HCT116 (cell line): Measurements from ENCODE around the gene PLCB1. TPM values are rescaled to one million over a fixed set of nuclear protein-coding genes. Genes with fewer than 3 reads are reported as not detected.

Source experiments
- ATAC-seq: fragments of 200-7000 bp; cut with Tn5 transposase; 2 replicates; pipeline ENCODE4 v1.9.1; 2020; ENCODE audit warnings: mild to moderate bottlenecking, moderate library complexity
- BruUV-seq: library from RNA; stranded (reverse); fragments of 400-500 nt; replicated peaks from 2 replicates; lab custom pipeline; 2021; lab: Mats Ljungman, UMichigan
- CTCF ChIA-PET: fragments of 300-600 bp; sonication (Branson Sonifier 250); formaldehyde crosslinking; loops from one replicate; lab custom pipeline; 2021; ENCODE audit warnings: antibody characterized with exemption; lab: Charles Lee
- POLR2A ChIA-PET: fragments of 300-600, 350-600 bp; sonication (Branson Sonifier 250); formaldehyde crosslinking; loops from one replicate; lab custom pipeline; 2021; ENCODE audit warnings: antibody characterized with exemption; lab: Charles Lee
- RAD21 ChIA-PET, 2 experiments: fragments of 300-600 bp; sonication (Branson Sonifier 250); formaldehyde crosslinking; loops; one replicate each; lab custom pipeline; 2023; ENCODE audit warnings: low total read pairs in 2 of 2; ENCODE audit not compliant: uncharacterized antibody in 2 of 2, unreplicated experiment in 2 of 2, low non-redundant PET in 1 of 2; lab: Charles Lee
- DNase-seq: peaks from one replicate; pipeline ENCODE4 v3.0.0-alpha.2; 2010; ENCODE audit warnings: low read depth, low spot score
- H2AFZ ChIP-seq: fragments of 200-600 bp; shearing (Covaris generic), sonication (generic); 2 replicates; pipeline ENCODE4 v1.6.1; 2017; ENCODE audit warnings: low read depth, mixed run types, mixed read lengths, antibody characterized with exemption, low read length; ENCODE audit not compliant: poor library complexity, severe bottlenecking
- H3K27ac ChIP-seq: 2 replicates; pipeline ENCODE4 v1.5.1; 2012; ENCODE audit warnings: low read depth, low read length
- H3K27me3 ChIP-seq: fragments of 200-600 bp; sonication (generic); 2 replicates; pipeline ENCODE4 v1.6.1; 2016; ENCODE audit warnings: mixed run types, low read length, mixed read lengths; ENCODE audit not compliant: insufficient read depth
- H3K36me3 ChIP-seq, 2 experiments: fragments of 200-500 bp in 1 of 2; fragments of 200-600 bp in 1 of 2; sonication (Bioruptor generic) in 1 of 2; sonication (generic) in 1 of 2; 2 replicates each; pipeline versions ENCODE4 v1.5.1 to v1.6.1; 2014 to 2016; ENCODE audit warnings: low read length in 2 of 2, inconsistent platforms in 1 of 2, mixed read lengths in 1 of 2, mixed run types in 1 of 2; ENCODE audit not compliant: insufficient read depth in 2 of 2, control insufficient read depth in 1 of 2
- H3K4me1 ChIP-seq, 2 experiments: fragments of 200-600 bp in 1 of 2; sonication (generic) in 1 of 2; 2 replicates each; pipeline versions ENCODE4 v1.5.1 to v1.6.1; 2012 to 2017; ENCODE audit warnings: low read length in 2 of 2, inconsistent platforms in 1 of 2, mild to moderate bottlenecking in 1 of 2, mixed read lengths in 1 of 2, mixed run types in 1 of 2, moderate library complexity in 1 of 2; ENCODE audit not compliant: insufficient read depth in 2 of 2, control insufficient read depth in 1 of 2
- H3K4me2 ChIP-seq: fragments of 200-600 bp; sonication (generic); 2 replicates; pipeline ENCODE4 v1.6.1; 2017; ENCODE audit warnings: mixed run types, low read length, mixed read lengths
- H3K4me3 ChIP-seq, 2 experiments: fragments of 200-600 bp in 1 of 2; sonication (generic) in 1 of 2; replicated peaks in 1 of 2; 2 replicates each; pipeline ENCODE4 v1.5.1; 2011 to 2016; ENCODE audit warnings: low read length in 2 of 2, control low read depth in 1 of 2, low read depth in 1 of 2, mild to moderate bottlenecking in 1 of 2, mixed read lengths in 1 of 2, mixed run types in 1 of 2
- H3K79me2 ChIP-seq: fragments of 200-600 bp; sonication (generic); 2 replicates; pipeline ENCODE4 v1.6.1; 2017; ENCODE audit warnings: mild to moderate bottlenecking, mixed run types, low read length, moderate library complexity, mixed read lengths; ENCODE audit not compliant: insufficient read depth
- H3K9ac ChIP-seq: fragments of 200-600 bp; sonication (generic); 2 replicates; pipeline ENCODE4 v1.6.1; 2016; ENCODE audit warnings: low read length, mixed read lengths
- H3K9me2 ChIP-seq: fragments of 200-600 bp; sonication (generic), shearing (Covaris generic); 2 replicates; pipeline ENCODE4 v1.6.1; 2017; ENCODE audit warnings: mixed run types, mild to moderate bottlenecking, moderate library complexity; ENCODE audit not compliant: insufficient read depth
- H3K9me3 ChIP-seq, 2 experiments: fragments of 200-500 bp in 1 of 2; fragments of 200-600 bp in 1 of 2; sonication (Bioruptor generic) in 1 of 2; sonication (generic) in 1 of 2; 2 replicates each; pipeline ENCODE4 v1.6.1; 2014 to 2017; ENCODE audit warnings: low read length in 2 of 2, mixed read lengths in 2 of 2, inconsistent platforms in 1 of 2, low read depth in 1 of 2, mild to moderate bottlenecking in 1 of 2, mixed run types in 1 of 2, moderate library complexity in 1 of 2; ENCODE audit not compliant: control insufficient read depth in 1 of 2, insufficient read depth in 1 of 2
- H4K20me1 ChIP-seq: fragments of 200-600 bp; sonication (generic), shearing (Covaris generic); 2 replicates; pipeline ENCODE4 v1.6.1; 2017; ENCODE audit warnings: mixed run types, mild to moderate bottlenecking, moderate library complexity; ENCODE audit not compliant: insufficient read depth
- CEBPB ChIP-seq: IDR thresholded peaks from 2 replicates; pipeline ENCODE4 v1.6.1; 2012; ENCODE audit warnings: low read depth
- EGR1 ChIP-seq: IDR thresholded peaks from 2 replicates; pipeline ENCODE4 v1.6.1; 2012; ENCODE audit warnings: low read depth
- ELF1 ChIP-seq: IDR thresholded peaks from 2 replicates; pipeline ENCODE4 v1.6.1; 2012; ENCODE audit warnings: low read depth, borderline replicate concordance
- EZH2phosphoT487 ChIP-seq: fragments of 200-600 bp; IDR thresholded peaks from 2 replicates; pipeline ENCODE4 v1.6.1; 2018; ENCODE audit warnings: antibody characterized with exemption, borderline replicate concordance
- FOSL1 ChIP-seq: IDR thresholded peaks from 2 replicates; pipeline ENCODE4 v1.6.1; 2012; ENCODE audit warnings: low read depth
- JUND ChIP-seq: IDR thresholded peaks from 2 replicates; pipeline ENCODE4 v1.6.1; 2012
- POLR2A ChIP-seq: IDR thresholded peaks from 2 replicates; pipeline ENCODE4 v1.7.0; 2011; ENCODE audit warnings: borderline replicate concordance; ENCODE audit not compliant: insufficient read depth, insufficient read length; ENCODE audit errors: extremely low read depth
- REST ChIP-seq: IDR thresholded peaks from 2 replicates; pipeline ENCODE4 v1.6.1; 2012; ENCODE audit warnings: low read depth
- SP1 ChIP-seq: IDR thresholded peaks from 2 replicates; pipeline ENCODE4 v1.6.1; 2012; ENCODE audit warnings: low read depth
- TCF7L2 ChIP-seq: IDR thresholded peaks from 2 replicates; pipeline ENCODE4 v1.7.0; 2011; ENCODE audit warnings: borderline replicate concordance, inconsistent platforms; ENCODE audit not compliant: insufficient read depth, insufficient read length; ENCODE audit errors: extremely low read depth
- YY1 ChIP-seq: IDR thresholded peaks from 2 replicates; pipeline ENCODE4 v1.6.1; 2011; ENCODE audit warnings: low read length, low read depth, moderate library complexity, mild to moderate bottlenecking; ENCODE audit not compliant: insufficient replicate concordance; ENCODE audit errors: extremely low read depth
- ZFX ChIP-seq: fragments of 450-650 bp; IDR thresholded peaks from 2 replicates; pipeline ENCODE4 v1.6.1; 2017
- ZNF274 ChIP-seq: fragments of 200-500 bp; sonication (Bioruptor generic); IDR thresholded peaks from 2 replicates; pipeline ENCODE4 v1.6.1; 2014; ENCODE audit warnings: mild to moderate bottlenecking, low read depth, low read length, inconsistent platforms
- intact Hi-C: fragments of 100-400 bp; cut with micrococcal nuclease; formaldehyde crosslinking; loops from 2 replicates; pipeline ENCODE4 v1.10.0; 2022
- total RNA-seq: library from RNA; stranded (reverse); gene quantifications from one replicate; pipeline ENCODE4 v1.2.1, GENCODE V29; 2021; ENCODE audit not compliant: unreplicated experiment
- TF ChIP-seq, protein P1 (sequence below): IDR thresholded peaks from 2 replicates; pipeline ENCODE4 v1.6.1; 2012

Gene PLCB1
- total RNA-seq, 1 experiment from 2014 or later, result 15.8 TPM

DNA sequence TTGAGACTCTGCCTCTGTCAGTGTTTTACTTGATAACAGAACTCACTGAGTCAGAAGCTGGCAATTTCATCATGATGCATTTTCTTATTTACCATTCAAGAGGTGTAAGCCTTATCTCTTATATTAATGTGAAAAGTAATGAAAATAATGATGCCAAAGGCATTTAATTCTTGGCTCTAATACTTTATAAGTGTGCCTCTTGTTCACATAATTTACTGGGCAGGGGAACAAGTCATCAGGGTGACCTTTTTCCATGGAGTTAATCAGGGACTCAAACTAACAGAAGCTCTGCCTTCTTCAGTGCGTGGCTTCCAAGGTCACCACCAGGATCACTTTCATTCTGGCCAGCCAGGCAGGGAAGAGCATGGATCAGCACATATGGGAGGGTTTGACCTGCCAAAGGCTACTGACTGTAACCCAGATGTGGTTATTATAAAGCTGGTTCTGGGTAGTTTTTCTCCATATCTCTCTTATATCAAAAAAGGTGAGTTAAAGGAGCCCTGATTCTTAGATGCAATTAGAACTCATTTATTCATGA is 5.2 kb upstream of the PLCB1 start:
- Histone ChIP-seq H3K9me2 (no peaks in the 10 kb centered on the region), H4K20me1 (no peaks in the 10 kb centered on the region), H2AFZ (no peak overlapping the region), H3K79me2 (no peaks in the 10 kb centered on the region), H3K9ac (no peak overlapping the region), H3K4me2 (no peak overlapping the region), H3K4me3 (no peak overlapping the region), H3K9me3 (no peaks in the 10 kb centered on the region), H3K27me3 (no peaks in the 10 kb centered on the region), H3K36me3 (no peaks in the 10 kb centered on the region), H3K27ac (no peak overlapping the region), H3K4me1 (peaks cover 0 to 5% of the 10 kb centered on the region in 2 experiments; a peak in 2 of 4 replicates)
- intact Hi-C loops, result no loop called here
- BruUV-seq, result no TSS peak
- RAD21 ChIA-PET, result no interaction called here
- CTCF ChIA-PET, result interaction anchor here (2.5 kb wide), 1 partner anchor 595 kb away, joined by 8 read pairs; no protein-coding TSS in a partner anchor
- POLR2A ChIA-PET, result interaction anchor here (1.2 kb wide), 1 partner anchor 12 kb away, joined by 3 read pairs; no protein-coding TSS in a partner anchor
- DNase-seq, result no peak
- no peak for ATAC-seq
- no peak for TF ChIP-seq EZH2phosphoT487
- TF ChIP-seq ZNF274, result no peak
- no peak for TF ChIP-seq YY1
- no peak for TF ChIP-seq CEBPB
- TF ChIP-seq TCF7L2, result no peak
- TF ChIP-seq, protein P1, sequence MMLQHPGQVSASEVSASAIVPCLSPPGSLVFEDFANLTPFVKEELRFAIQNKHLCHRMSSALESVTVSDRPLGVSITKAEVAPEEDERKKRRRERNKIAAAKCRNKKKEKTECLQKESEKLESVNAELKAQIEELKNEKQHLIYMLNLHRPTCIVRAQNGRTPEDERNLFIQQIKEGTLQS, result no peak
- no peak for TF ChIP-seq POLR2A
- no peak for TF ChIP-seq EGR1
- TF ChIP-seq SP1, result no peak
- no peak for TF ChIP-seq FOSL1
- no peak for TF ChIP-seq ZFX
- no peak for TF ChIP-seq JUND
- no peak for TF ChIP-seq ELF1
- no peak for TF ChIP-seq REST
